Eye (tissue), 1 donor: ENCODE data around the gene KCNK5.

ENCODE experiments used
- DNase-seq: peaks from one replicate; pipeline ENCODE4 v3.0.0-alpha.2; 2015

Gene KCNK5

GRCh38 chr6:39197521-39197920 is 31.8 kb downstream of the KCNK5 start:
- no peak for DNase-seq

GRCh38 chr6:39196673-39197091 is 32.6 kb downstream of the KCNK5 start:
- DNase-seq, result no peak

GRCh38 chr6:39195792-39196385 is 33.4 kb downstream of the KCNK5 start:
- DNase-seq, result no peak

- no peak for DNase-seq
These were observed 34.8 kb downstream of the KCNK5 start for GRCh38 chr6:39194466-39194865.

GRCh38 chr6:39193201-39193791 is 36.0 kb downstream of the KCNK5 start:
- DNase-seq, result peak; percentile 55

GRCh38 chr6:39192736-39193135 is 36.5 kb downstream of the KCNK5 start:
- no peak for DNase-seq

- no peak for DNase-seq
These were observed 37.9 kb downstream of the KCNK5 start for GRCh38 chr6:39191236-39191930.

GRCh38 chr6:39190545-39191235 is 38.6 kb downstream of the KCNK5 start:
- no peak for DNase-seq

- DNase-seq, result peak; percentile 51
These were observed 39.2 kb downstream of the KCNK5 start for GRCh38 chr6:39189915-39190544.

GRCh38 chr6:39189131-39189530 is 40.1 kb downstream of the KCNK5 start:
- no peak for DNase-seq

GRCh38 chr6:39188571-39188970 is 40.7 kb downstream of the KCNK5 start:
- no peak for DNase-seq

GRCh38 chr6:39188098-39188450 is 41.2 kb downstream of the KCNK5 start:
- DNase-seq, result no peak

- DNase-seq, result no peak
These were observed 44.2 kb downstream of the KCNK5 start for GRCh38 chr6:39184906-39185580.

- no peak for DNase-seq
These were observed 46.7 kb downstream of the KCNK5 start for GRCh38 chr6:39182604-39183003.

- DNase-seq, result no peak
These were observed 47.4 kb downstream of the KCNK5 start for GRCh38 chr6:39181826-39182225.

- no peak for DNase-seq
These were observed 47.9 kb downstream of the KCNK5 start for GRCh38 chr6:39181333-39181732.

GRCh38 chr6:39178804-39179203 is 50.5 kb downstream of the KCNK5 start:
- no peak for DNase-seq

GRCh38 chr6:39178235-39178634 is 51.0 kb downstream of the KCNK5 start:
- no peak for DNase-seq

GRCh38 chr6:39177130-39177529 is 52.1 kb downstream of the KCNK5 start:
- no peak for DNase-seq

- DNase-seq, result no peak
These were observed 56.0 kb downstream of the KCNK5 start for GRCh38 chr6:39173270-39173669.

- DNase-seq, result no peak
These were observed 56.9 kb downstream of the KCNK5 start for GRCh38 chr6:39172377-39172757.

GRCh38 chr6:39171489-39172376 is 57.5 kb downstream of the KCNK5 start:
- DNase-seq, result no peak
